PC-9 (cell line): ENCODE data around the gene CNIH2.

Experiments
- EZH2 ChIP-seq: fragments of 200-600 bp; sonication (generic); IDR thresholded peaks from 2 replicates; pipeline ENCODE4 v1.8.0; 2017; ENCODE audit warnings: antibody characterized with exemption, low read depth
- TF ChIP-seq, protein P1 (sequence below): fragments of 200-600 bp; sonication (generic); conservative IDR thresholded peaks from 2 replicates; pipeline ENCODE4 v1.6.1; 2017; ENCODE audit warnings: mixed run types, antibody characterized with exemption, mild to moderate bottlenecking, moderate library complexity

DNA sequence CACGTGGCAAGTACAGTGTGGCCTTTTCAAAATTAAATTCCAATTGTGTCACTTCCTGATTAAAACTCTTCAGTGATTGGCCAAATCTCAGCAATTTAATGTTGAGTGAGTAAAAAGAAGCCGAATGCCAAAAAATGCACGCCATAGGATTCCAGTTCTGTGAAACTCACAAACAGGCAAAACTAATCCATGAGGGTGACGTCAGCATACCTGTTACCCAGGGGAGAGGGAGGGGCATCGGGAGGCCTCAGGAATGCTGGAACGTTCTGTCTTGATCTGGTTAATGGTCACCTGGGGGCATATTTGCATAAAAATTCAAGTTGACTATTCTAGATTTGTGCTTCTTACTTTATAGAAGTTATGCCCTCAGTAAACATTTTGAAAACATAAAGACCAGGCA, 49.5 kb upstream of the CNIH2 start:
- TF ChIP-seq, protein P1, sequence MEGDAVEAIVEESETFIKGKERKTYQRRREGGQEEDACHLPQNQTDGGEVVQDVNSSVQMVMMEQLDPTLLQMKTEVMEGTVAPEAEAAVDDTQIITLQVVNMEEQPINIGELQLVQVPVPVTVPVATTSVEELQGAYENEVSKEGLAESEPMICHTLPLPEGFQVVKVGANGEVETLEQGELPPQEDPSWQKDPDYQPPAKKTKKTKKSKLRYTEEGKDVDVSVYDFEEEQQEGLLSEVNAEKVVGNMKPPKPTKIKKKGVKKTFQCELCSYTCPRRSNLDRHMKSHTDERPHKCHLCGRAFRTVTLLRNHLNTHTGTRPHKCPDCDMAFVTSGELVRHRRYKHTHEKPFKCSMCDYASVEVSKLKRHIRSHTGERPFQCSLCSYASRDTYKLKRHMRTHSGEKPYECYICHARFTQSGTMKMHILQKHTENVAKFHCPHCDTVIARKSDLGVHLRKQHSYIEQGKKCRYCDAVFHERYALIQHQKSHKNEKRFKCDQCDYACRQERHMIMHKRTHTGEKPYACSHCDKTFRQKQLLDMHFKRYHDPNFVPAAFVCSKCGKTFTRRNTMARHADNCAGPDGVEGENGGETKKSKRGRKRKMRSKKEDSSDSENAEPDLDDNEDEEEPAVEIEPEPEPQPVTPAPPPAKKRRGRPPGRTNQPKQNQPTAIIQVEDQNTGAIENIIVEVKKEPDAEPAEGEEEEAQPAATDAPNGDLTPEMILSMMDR = no peak
- TF ChIP-seq EZH2 = no peak
